DOHH2 (cell line): ENCODE data around the gene HDAC4.

Experiments used
- H3F3A ChIP-seq: fragments of 200-600 bp; sonication (generic), shearing (Covaris generic); 2 replicates; pipeline ENCODE4 v1.6.0; 2016; ENCODE audit warnings: antibody characterized with exemption, mild to moderate bottlenecking; ENCODE audit not compliant: control insufficient read depth, insufficient read depth
- H3K27ac ChIP-seq: fragments of 200-600 bp; sonication (generic); 2 replicates; pipeline ENCODE4 v1.5.1; 2014; ENCODE audit warnings: low read depth, mild to moderate bottlenecking, low read length, moderate library complexity
- H3K27me3 ChIP-seq: fragments of 200-600 bp; sonication (generic); 2 replicates; pipeline ENCODE4 v1.6.1; 2014; ENCODE audit warnings: mild to moderate bottlenecking, low read length, mixed read lengths; ENCODE audit not compliant: control insufficient read depth
- H3K36me3 ChIP-seq: fragments of 200-600 bp; sonication (generic); 2 replicates; pipeline ENCODE4 v1.6.1; 2014; ENCODE audit warnings: mild to moderate bottlenecking, low read length, moderate library complexity, mixed read lengths; ENCODE audit not compliant: control insufficient read depth
- H3K4me1 ChIP-seq: fragments of 200-600 bp; sonication (generic); 2 replicates; pipeline ENCODE4 v1.6.1; 2014; ENCODE audit warnings: mild to moderate bottlenecking, low read length, mixed read lengths; ENCODE audit not compliant: control insufficient read depth
- H3K4me2 ChIP-seq: fragments of 200-600 bp; sonication (generic); 2 replicates; pipeline ENCODE4 v1.6.0; 2014; ENCODE audit warnings: mild to moderate bottlenecking, low read length, moderate library complexity
- H3K4me3 ChIP-seq: fragments of 200-600 bp; sonication (generic); 2 replicates; pipeline ENCODE4 v1.5.1; 2014; ENCODE audit warnings: mild to moderate bottlenecking, low read length, mixed read lengths
- H3K79me2 ChIP-seq: fragments of 200-600 bp; sonication (generic); 2 replicates; pipeline ENCODE4 v1.6.1; 2014; ENCODE audit warnings: mild to moderate bottlenecking, low read length, mixed read lengths; ENCODE audit not compliant: control insufficient read depth
- H3K9me2 ChIP-seq: fragments of 200-600 bp; sonication (generic); replicated peaks from 2 replicates; pipeline ENCODE4 v1.6.1; 2014; ENCODE audit warnings: mild to moderate bottlenecking, low read length, mixed read lengths; ENCODE audit not compliant: control insufficient read depth
- H3K9me3 ChIP-seq: fragments of 200-600 bp; sonication (generic); 2 replicates; pipeline ENCODE4 v1.6.1; 2014; ENCODE audit warnings: antibody characterized with exemption, low read length, mixed read lengths; ENCODE audit not compliant: control insufficient read depth, insufficient read depth
- H4K20me1 ChIP-seq: fragments of 200-600 bp; sonication (generic); 2 replicates; pipeline ENCODE4 v1.6.0; 2014; ENCODE audit warnings: low read depth, mild to moderate bottlenecking, antibody characterized with exemption, low read length, moderate library complexity; ENCODE audit not compliant: control insufficient read depth, insufficient read depth
- CTCF ChIP-seq: fragments of 200-600 bp; sonication (generic); IDR thresholded peaks from one replicate; pipeline ENCODE4 v1.5.1; 2014; ENCODE audit warnings: antibody characterized with exemption, mild to moderate bottlenecking, low read depth, low read length; ENCODE audit not compliant: poor library complexity, severe bottlenecking
- EZH2phosphoT487 ChIP-seq: fragments of 200-600 bp; sonication (generic); IDR thresholded peaks from 2 replicates; pipeline ENCODE4 v1.6.1; 2017; ENCODE audit warnings: borderline replicate concordance, mild to moderate bottlenecking, antibody characterized with exemption, low read length, moderate library complexity, mixed read lengths

Gene HDAC4

GRCh38 chr2:239095460-239096081, 305.2 kb downstream of the HDAC4 start:
- no peak overlapping the region for H3K4me3 ChIP-seq
- H4K20me1 ChIP-seq, result no peaks in the 10 kb centered on the region
- H3K4me2 ChIP-seq, result no peak overlapping the region
- no peaks in the 10 kb centered on the region for H3F3A ChIP-seq
- H3K4me1 ChIP-seq, result no peaks in the 10 kb centered on the region
- H3K27me3 ChIP-seq, result no peaks in the 10 kb centered on the region
- no peaks in the 10 kb centered on the region for H3K36me3 ChIP-seq
- H3K27ac ChIP-seq, result no peak overlapping the region
- no peaks in the 10 kb centered on the region for H3K9me2 ChIP-seq
- TF ChIP-seq EZH2phosphoT487 (no peak), CTCF (no peak)
- no peaks in the 10 kb centered on the region for H3K9me3 ChIP-seq
- no peaks in the 10 kb centered on the region for H3K79me2 ChIP-seq

GRCh38 chr2:239094867-239095266, 306.0 kb downstream of the HDAC4 start:
- no peaks in the 10 kb centered on the region for H3F3A ChIP-seq
- no peaks in the 10 kb centered on the region for H3K4me1 ChIP-seq
- no peak overlapping the region for H3K4me3 ChIP-seq
- H4K20me1 ChIP-seq, result no peaks in the 10 kb centered on the region
- TF ChIP-seq EZH2phosphoT487, result no peak
- no peaks in the 10 kb centered on the region for H3K9me3 ChIP-seq
- H3K27ac ChIP-seq, result no peak overlapping the region
- no peaks in the 10 kb centered on the region for H3K79me2 ChIP-seq
- no peaks in the 10 kb centered on the region for H3K27me3 ChIP-seq
- H3K36me3 ChIP-seq, result no peaks in the 10 kb centered on the region
- no peak overlapping the region for H3K4me2 ChIP-seq
- H3K9me2 ChIP-seq, result no peaks in the 10 kb centered on the region

GRCh38 chr2:239093952-239094351, 306.9 kb downstream of the HDAC4 start:
- Histone ChIP-seq H3K9me2 (no peaks in the 10 kb centered on the region), H3F3A (no peaks in the 10 kb centered on the region), H3K27ac (no peak overlapping the region), H3K4me2 (no peak overlapping the region), H3K4me1 (no peaks in the 10 kb centered on the region), H3K27me3 (no peaks in the 10 kb centered on the region), H3K36me3 (no peaks in the 10 kb centered on the region), H3K79me2 (no peaks in the 10 kb centered on the region), H3K9me3 (no peaks in the 10 kb centered on the region), H4K20me1 (no peaks in the 10 kb centered on the region), H3K4me3 (no peak overlapping the region)
- TF ChIP-seq EZH2phosphoT487, result no peak
- no peak for TF ChIP-seq CTCF

- TF ChIP-seq CTCF, result no peak
- no peak for TF ChIP-seq EZH2phosphoT487
- Histone ChIP-seq H3K27ac (no peak overlapping the region), H3K27me3 (no peaks in the 10 kb centered on the region), H4K20me1 (no peaks in the 10 kb centered on the region), H3F3A (no peaks in the 10 kb centered on the region), H3K4me3 (no peak overlapping the region), H3K4me2 (no peak overlapping the region), H3K79me2 (no peaks in the 10 kb centered on the region), H3K9me3 (no peaks in the 10 kb centered on the region), H3K36me3 (no peaks in the 10 kb centered on the region), H3K4me1 (no peaks in the 10 kb centered on the region), H3K9me2 (no peaks in the 10 kb centered on the region)
Observed at GRCh38 chr2:239093542-239093941, 307.3 kb downstream of the HDAC4 start.
